K562 (cell line): ENCODE data around the gene ENTPD6. TPM values are rescaled to one million over a fixed set of nuclear protein-coding genes. Genes with fewer than 3 reads are reported as not detected.

Experiments
- ATAC-seq: fragments of 200-7000 bp; cut with Tn5 transposase; 3 replicates; pipeline ENCODE4 v1.9.1; 2020; ENCODE audit warnings: moderate library complexity
- BruUV-seq: library from RNA; stranded (reverse); fragments of 400-500 nt; replicated peaks from 2 replicates; lab custom pipeline; 2021; lab: Mats Ljungman, UMichigan
- CTCF ChIA-PET: fragments of 300-600 bp; formaldehyde crosslinking; extraction: SDS; loops from one replicate; lab custom pipeline; 2021; ENCODE audit warnings: low intra/inter-chr PET ratio; lab: Yijun Ruan, JAX
- POLR2A ChIA-PET: fragments of 300-600, 350-650 bp; sonication (Branson Sonifier 250); formaldehyde crosslinking; extraction: SDS; loops from one replicate; lab custom pipeline; 2021; ENCODE audit warnings: antibody characterized with exemption, inconsistent platforms; lab: Yijun Ruan, JAX
- DNase-seq, 4 experiments: peaks; one replicate each; pipeline versions ENCODE4 v3.0.0 to v3.0.0-alpha.2; 2011 to 2018; ENCODE audit warnings: low spot score in 3 of 4, mixed read lengths in 3 of 4; ENCODE audit errors: extremely low read depth in 1 of 4
- FAIRE-seq: peaks from 2 replicates; lab custom pipeline; 2011; peaks lifted over from hg19 to GRCh38; lab: Jason Lieb, UNC
- H2AFZ ChIP-seq: 2 replicates; pipeline ENCODE4 v1.6.0; 2011; ENCODE audit warnings: low read depth, low read length, control low read depth, inconsistent platforms
- H3K27ac ChIP-seq: fragments of 200-600 bp; 3 replicates; pipeline ENCODE4 v1.8.0; 2011; ENCODE audit warnings: low read depth, mild to moderate bottlenecking, control low read depth, inconsistent platforms, low read length, moderate library complexity, mixed read lengths; ENCODE audit errors: extremely low read depth
- H3K27me3 ChIP-seq, 2 experiments: fragments of 300-600 bp in 1 of 2; 2 replicates in 1 of 2; 3 replicates in 1 of 2; pipeline versions ENCODE4 v1.6.0 to v1.8.0; 2011; ENCODE audit warnings: inconsistent platforms in 2 of 2, low read length in 2 of 2, mild to moderate bottlenecking in 1 of 2, mixed read lengths in 1 of 2, moderate library complexity in 1 of 2; ENCODE audit not compliant: control insufficient read depth in 2 of 2, insufficient read depth in 2 of 2
- H3K36me3 ChIP-seq: fragments of 300-600 bp; 3 replicates; pipeline ENCODE4 v1.8.0; 2011; ENCODE audit warnings: mild to moderate bottlenecking, low read length, inconsistent platforms; ENCODE audit not compliant: control insufficient read depth, insufficient read depth
- H3K4me1 ChIP-seq, 2 experiments: fragments of 200-600 bp in 1 of 2; replicated peaks in 1 of 2; 2 replicates in 1 of 2; 3 replicates in 1 of 2; pipeline versions ENCODE4 v1.5.1 to v1.8.0; 2011; ENCODE audit warnings: inconsistent platforms in 2 of 2, low read length in 2 of 2, mild to moderate bottlenecking in 1 of 2, mixed read lengths in 1 of 2, moderate library complexity in 1 of 2; ENCODE audit not compliant: control insufficient read depth in 2 of 2, insufficient read depth in 2 of 2
- H3K4me2 ChIP-seq: 2 replicates; pipeline ENCODE4 v1.6.1; 2011; ENCODE audit warnings: low read length, control low read depth, inconsistent platforms, mixed read lengths; ENCODE audit not compliant: insufficient read depth
- H3K4me3 ChIP-seq: fragments of 200-600 bp; sonication (generic), shearing (Covaris generic); 2 replicates; pipeline ENCODE4 v1.5.1; 2016; ENCODE audit warnings: control low read depth, inconsistent platforms
- H3K79me2 ChIP-seq: fragments of 200-600 bp; 3 replicates; pipeline ENCODE4 v1.8.0; 2011; ENCODE audit warnings: low read length, inconsistent platforms; ENCODE audit not compliant: control insufficient read depth, insufficient read depth
- H3K9ac ChIP-seq, 2 experiments: 2 replicates each; pipeline versions ENCODE4 v1.6.0 to v1.6.1; 2011; ENCODE audit warnings: low read depth in 2 of 2, low read length in 2 of 2, control low read depth in 1 of 2, inconsistent platforms in 1 of 2, mild to moderate bottlenecking in 1 of 2, mixed read lengths in 1 of 2; ENCODE audit not compliant: insufficient read depth in 1 of 2
- H3K9me1 ChIP-seq: one replicate; pipeline ENCODE4 v1.6.0; 2011; ENCODE audit warnings: inconsistent platforms, mild to moderate bottlenecking, low read length, moderate library complexity; ENCODE audit not compliant: control insufficient read depth, insufficient read depth
- H3K9me3 ChIP-seq: replicated peaks from 2 replicates; pipeline ENCODE4 v1.5.1; 2011; ENCODE audit warnings: low read depth, low read length, inconsistent platforms; ENCODE audit not compliant: control insufficient read depth, insufficient read depth
- H4K20me1 ChIP-seq: replicated peaks from 2 replicates; pipeline ENCODE4 v1.6.1; 2011; ENCODE audit warnings: low read length, inconsistent platforms, mixed read lengths; ENCODE audit not compliant: control insufficient read depth, insufficient read depth
- ATF1 ChIP-seq, 2 experiments: fragments of 450-650 bp in 1 of 2; IDR thresholded peaks; 2 replicates each; pipeline ENCODE4 v1.6.1; 2016; ENCODE audit warnings: missing compliant biosample characterization in 1 of 2, missing genetic modification characterization in 1 of 2
- FOXK1 ChIP-seq: sonication (generic); formaldehyde crosslinking; IDR thresholded peaks from 2 replicates; pipeline ENCODE4 v1.8.0; 2022; ENCODE audit warnings: missing genetic modification reagents, mild to moderate bottlenecking, borderline replicate concordance
- HLTF ChIP-seq: fragments of 450-650 bp; IDR thresholded peaks from 2 replicates; pipeline ENCODE4 v1.6.1; 2016
- JUNB ChIP-seq: fragments of 450-650 bp; formaldehyde crosslinking; conservative IDR thresholded peaks from 2 replicates; pipeline ENCODE4 v1.4.0; 2020; ENCODE audit warnings: mild to moderate bottlenecking
- ZC3H4 ChIP-seq: sonication (generic); formaldehyde crosslinking; IDR thresholded peaks from 2 replicates; pipeline ENCODE4 v1.9.0; 2021; ENCODE audit warnings: missing genetic modification reagents, borderline replicate concordance
- ZFPM2 ChIP-seq: fragments of 250-450 bp; sonication (Bioruptor Pico); IDR thresholded peaks from 2 replicates; pipeline ENCODE4 v1.5.1; 2022; ENCODE audit warnings: mild to moderate bottlenecking
- ZNF512 ChIP-seq: IDR thresholded peaks from 2 replicates; pipeline ENCODE4 v1.6.1; 2016; ENCODE audit warnings: missing genetic modification characterization, missing compliant biosample characterization
- WGBS: fragments of 100-300 bp; shearing (Covaris generic); methylation state at CpG from one replicate; pipeline ENCODE4 v1.1.6; 2016; ENCODE audit warnings: low coverage, mixed read lengths; ENCODE audit not compliant: insufficient coverage; ENCODE audit errors: missing lambda C conversion rate; 5-methylcytosine and 5-hydroxymethylcytosine counted together
- in situ Hi-C: fragments of 300-500 bp; cut with MboI; formaldehyde crosslinking; loops from 4 replicates; pipeline ENCODE4 v1.15.0; 2018; ENCODE audit warnings: inconsistent platforms, mixed read lengths
- intact Hi-C: fragments of 100-400 bp; cut with micrococcal nuclease; formaldehyde crosslinking; loops from 2 replicates; pipeline ENCODE4 v1.14.2; 2022
- polyA plus RNA-seq, 8 experiments: library from polyadenylated mRNA; depleted of rRNA in 4 of 8; stranded (reverse) in 5 of 8; unstranded in 3 of 8; fragments of >200 nt; fragmentation: Nextera tagmentation in 2 of 8; fragmentation: Illumina TruSeq in 1 of 8; extraction: Ambion mirVana in 2 of 8; extraction: Trizol in 1 of 8; gene quantifications; 2 replicates each; pipeline versions ENCODE4 v1.2.1 to v1.2.3, GENCODE V29; 2011 to 2014; ENCODE audit warnings: inconsistent platforms in 1 of 8, missing spikeins in 1 of 8
- total RNA-seq, 7 experiments: library from RNA; depleted of rRNA in 6 of 7; stranded (reverse); fragments of >200 nt in 6 of 7; fragmentation: Illumina TruSeq in 2 of 7; extraction: Trizol in 2 of 7; gene quantifications; 2 replicates each; pipeline versions ENCODE4 v1.2.1 to v1.2.3, GENCODE V29; 2011 to 2021; ENCODE audit warnings: low replicate concordance in 1 of 7
- TF ChIP-seq, protein P1 (sequence below): fragments of 250-450 bp; sonication (Bioruptor Pico); IDR thresholded peaks from 2 replicates; pipeline ENCODE4 v1.4.0; 2020; ENCODE audit warnings: mild to moderate bottlenecking, moderate library complexity, borderline replicate concordance

ENTPD6 gene
- total and polyA plus RNA-seq, 9 of the 15 experiments (the other 6 are each of a cell fraction or from before 2014, with no cell fraction given), result 0.82 to 36.8 (median 22.4) TPM

GRCh38 chr20:25197183-25197869 is 1.8 kb downstream of the ENTPD6 start:
- peak; percentile 16; the same call in 1 of the 3 replicates for ATAC-seq
- intact Hi-C loops, result loop anchor here (5.0 kb wide), 1 partner anchor 50 kb away; the partner anchor contains the start of gene PYGB
- Histone ChIP-seq H3K9ac (0 out of 4 replicates have a peak overlapping the region, but pooled peaks of 1 of the 2 experiments have one; percentile 33), H4K20me1 (peaks cover 10% of the 10 kb centered on the region), H3K79me2 (peaks cover 25% of the 10 kb centered on the region), H3K4me3 (no peak overlapping the region), H3K27ac (no peak overlapping the region), H3K9me1 (peaks cover 2% of the 10 kb centered on the region), H2AFZ (no peak overlapping the region), H3K4me1 (peaks cover 7 to 22% of the 10 kb centered on the region in 2 experiments; a peak in 4 of 5 replicates), H3K27me3 (no peaks in the 10 kb centered on the region), H3K4me2 (peak overlapping the region; percentile 79; the same call in 1 of the 2 replicates), H3K9me3 (no peaks in the 10 kb centered on the region), H3K36me3 (peaks cover 2% of the 10 kb centered on the region; the same call in 1 of the 3 replicates)
- peak in 1 of 4 experiments; percentile 12 for DNase-seq
- 78% methylated on average over 1 of the region's 3 CpGs for WGBS
- ChIA-PET CTCF (no interaction called here), POLR2A (no interaction called here)
- FAIRE-seq, result peak; percentile 46
- in situ Hi-C loops, result no loop called here
- BruUV-seq, result no TSS peak
- TF ChIP-seq HLTF, result no peak
- TF ChIP-seq ATF1 (CRISPR knock-in tag; IDR thresholded peaks at IDR 0.05), result no peak
- no peak for TF ChIP-seq ATF1 (tag; IDR thresholded peaks at IDR 0.05)
- TF ChIP-seq, protein P1, sequence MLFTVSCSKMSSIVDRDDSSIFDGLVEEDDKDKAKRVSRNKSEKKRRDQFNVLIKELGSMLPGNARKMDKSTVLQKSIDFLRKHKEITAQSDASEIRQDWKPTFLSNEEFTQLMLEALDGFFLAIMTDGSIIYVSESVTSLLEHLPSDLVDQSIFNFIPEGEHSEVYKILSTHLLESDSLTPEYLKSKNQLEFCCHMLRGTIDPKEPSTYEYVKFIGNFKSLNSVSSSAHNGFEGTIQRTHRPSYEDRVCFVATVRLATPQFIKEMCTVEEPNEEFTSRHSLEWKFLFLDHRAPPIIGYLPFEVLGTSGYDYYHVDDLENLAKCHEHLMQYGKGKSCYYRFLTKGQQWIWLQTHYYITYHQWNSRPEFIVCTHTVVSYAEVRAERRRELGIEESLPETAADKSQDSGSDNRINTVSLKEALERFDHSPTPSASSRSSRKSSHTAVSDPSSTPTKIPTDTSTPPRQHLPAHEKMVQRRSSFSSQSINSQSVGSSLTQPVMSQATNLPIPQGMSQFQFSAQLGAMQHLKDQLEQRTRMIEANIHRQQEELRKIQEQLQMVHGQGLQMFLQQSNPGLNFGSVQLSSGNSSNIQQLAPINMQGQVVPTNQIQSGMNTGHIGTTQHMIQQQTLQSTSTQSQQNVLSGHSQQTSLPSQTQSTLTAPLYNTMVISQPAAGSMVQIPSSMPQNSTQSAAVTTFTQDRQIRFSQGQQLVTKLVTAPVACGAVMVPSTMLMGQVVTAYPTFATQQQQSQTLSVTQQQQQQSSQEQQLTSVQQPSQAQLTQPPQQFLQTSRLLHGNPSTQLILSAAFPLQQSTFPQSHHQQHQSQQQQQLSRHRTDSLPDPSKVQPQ, result no peak
- no peak for TF ChIP-seq ZNF512
- TF ChIP-seq ZC3H4, result no peak
- no peak for TF ChIP-seq ZFPM2
- no peak for TF ChIP-seq FOXK1 (CRISPR knock-in tag)
- TF ChIP-seq JUNB, result no peak
